DMS114 treated with DMSO at 0.1 percent for 48 hours (cell line): ENCODE data around the gene RPAP3.

Source experiments
- DNase-seq: peaks from one replicate; lab custom pipeline; 2025; ENCODE audit not compliant: unreplicated experiment; lab: John Stamatoyannopoulos, UW

The RPAP3 gene

GRCh38 chr12:47705566-47706425 lies at the start of gene RPAP3:
Gene RPAP3 (minus strand): TSS chr12:47706030. CDS start chr12:47702840, 3,190 bp downstream.
- DNase-seq, result peak; percentile 90

GRCh38 chr12:47754881-47755280 lies 49.1 kb upstream of the RPAP3 start:
- DNase-seq, result no peak

GRCh38 chr12:47754126-47754525 lies 48.3 kb upstream of the RPAP3 start:
- no peak for DNase-seq

- DNase-seq, result no peak
These were observed 47.5 kb upstream of the RPAP3 start for GRCh38 chr12:47753021-47754001.

GRCh38 chr12:47752552-47752951 lies 46.7 kb upstream of the RPAP3 start:
- no peak for DNase-seq

- no peak for DNase-seq
These were observed 46.3 kb upstream of the RPAP3 start for GRCh38 chr12:47752121-47752520.

- no peak for DNase-seq
These were observed 45.7 kb upstream of the RPAP3 start for GRCh38 chr12:47751561-47751960.

GRCh38 chr12:47750916-47751470 lies 45.2 kb upstream of the RPAP3 start:
- no peak for DNase-seq

GRCh38 chr12:47750229-47750798 lies 44.5 kb upstream of the RPAP3 start:
- no peak for DNase-seq

GRCh38 chr12:47748899-47749298 lies 43.1 kb upstream of the RPAP3 start:
- DNase-seq, result no peak

GRCh38 chr12:47748507-47748828 lies 42.6 kb upstream of the RPAP3 start:
- DNase-seq, result no peak

GRCh38 chr12:47747596-47748506 lies 42.0 kb upstream of the RPAP3 start:
- DNase-seq, result no peak

- no peak for DNase-seq
These were observed 41.3 kb upstream of the RPAP3 start for GRCh38 chr12:47747126-47747525.

GRCh38 chr12:47746523-47746922 lies 40.7 kb upstream of the RPAP3 start:
- DNase-seq, result no peak

GRCh38 chr12:47746073-47746472 lies 40.2 kb upstream of the RPAP3 start:
- DNase-seq, result no peak

GRCh38 chr12:47745485-47746041 lies 39.7 kb upstream of the RPAP3 start:
- DNase-seq, result no peak

- no peak for DNase-seq
These were observed 39.1 kb upstream of the RPAP3 start for GRCh38 chr12:47744778-47745436.

GRCh38 chr12:47744005-47744651 lies 38.3 kb upstream of the RPAP3 start:
- no peak for DNase-seq

GRCh38 chr12:47743311-47743860 lies 37.6 kb upstream of the RPAP3 start:
- DNase-seq, result no peak
